LNCAP (cell line): ENCODE data around the gene TTLL6.

ENCODE experiments used
- TF ChIP-seq, protein P1 (sequence below): fragments of 450-650 bp; IDR thresholded peaks from 2 replicates; pipeline ENCODE4 v1.5.1; 2017; ENCODE audit warnings: mild to moderate bottlenecking

TTLL6 gene

DNA sequence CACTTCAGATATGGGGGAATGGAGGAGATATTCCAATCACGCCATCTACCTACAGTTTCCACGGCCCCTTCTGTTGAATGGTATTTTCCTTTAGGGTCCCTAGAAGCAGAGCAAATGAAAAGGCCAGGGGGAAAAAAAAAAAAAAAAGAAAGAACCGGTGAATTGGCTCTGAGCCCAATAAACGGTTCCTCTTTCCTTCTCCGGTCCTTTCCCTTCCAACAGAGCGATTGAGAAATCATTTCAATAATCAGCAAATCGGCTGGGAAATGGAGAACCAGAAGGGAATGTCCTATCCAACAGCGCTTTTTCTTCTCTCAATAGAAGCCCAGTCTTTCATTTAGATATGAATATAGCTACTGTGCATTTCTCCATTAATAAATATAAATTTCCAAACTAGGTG lies 61.7 kb downstream of the TTLL6 start:
- TF ChIP-seq, protein P1, sequence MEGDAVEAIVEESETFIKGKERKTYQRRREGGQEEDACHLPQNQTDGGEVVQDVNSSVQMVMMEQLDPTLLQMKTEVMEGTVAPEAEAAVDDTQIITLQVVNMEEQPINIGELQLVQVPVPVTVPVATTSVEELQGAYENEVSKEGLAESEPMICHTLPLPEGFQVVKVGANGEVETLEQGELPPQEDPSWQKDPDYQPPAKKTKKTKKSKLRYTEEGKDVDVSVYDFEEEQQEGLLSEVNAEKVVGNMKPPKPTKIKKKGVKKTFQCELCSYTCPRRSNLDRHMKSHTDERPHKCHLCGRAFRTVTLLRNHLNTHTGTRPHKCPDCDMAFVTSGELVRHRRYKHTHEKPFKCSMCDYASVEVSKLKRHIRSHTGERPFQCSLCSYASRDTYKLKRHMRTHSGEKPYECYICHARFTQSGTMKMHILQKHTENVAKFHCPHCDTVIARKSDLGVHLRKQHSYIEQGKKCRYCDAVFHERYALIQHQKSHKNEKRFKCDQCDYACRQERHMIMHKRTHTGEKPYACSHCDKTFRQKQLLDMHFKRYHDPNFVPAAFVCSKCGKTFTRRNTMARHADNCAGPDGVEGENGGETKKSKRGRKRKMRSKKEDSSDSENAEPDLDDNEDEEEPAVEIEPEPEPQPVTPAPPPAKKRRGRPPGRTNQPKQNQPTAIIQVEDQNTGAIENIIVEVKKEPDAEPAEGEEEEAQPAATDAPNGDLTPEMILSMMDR = no peak

DNA sequence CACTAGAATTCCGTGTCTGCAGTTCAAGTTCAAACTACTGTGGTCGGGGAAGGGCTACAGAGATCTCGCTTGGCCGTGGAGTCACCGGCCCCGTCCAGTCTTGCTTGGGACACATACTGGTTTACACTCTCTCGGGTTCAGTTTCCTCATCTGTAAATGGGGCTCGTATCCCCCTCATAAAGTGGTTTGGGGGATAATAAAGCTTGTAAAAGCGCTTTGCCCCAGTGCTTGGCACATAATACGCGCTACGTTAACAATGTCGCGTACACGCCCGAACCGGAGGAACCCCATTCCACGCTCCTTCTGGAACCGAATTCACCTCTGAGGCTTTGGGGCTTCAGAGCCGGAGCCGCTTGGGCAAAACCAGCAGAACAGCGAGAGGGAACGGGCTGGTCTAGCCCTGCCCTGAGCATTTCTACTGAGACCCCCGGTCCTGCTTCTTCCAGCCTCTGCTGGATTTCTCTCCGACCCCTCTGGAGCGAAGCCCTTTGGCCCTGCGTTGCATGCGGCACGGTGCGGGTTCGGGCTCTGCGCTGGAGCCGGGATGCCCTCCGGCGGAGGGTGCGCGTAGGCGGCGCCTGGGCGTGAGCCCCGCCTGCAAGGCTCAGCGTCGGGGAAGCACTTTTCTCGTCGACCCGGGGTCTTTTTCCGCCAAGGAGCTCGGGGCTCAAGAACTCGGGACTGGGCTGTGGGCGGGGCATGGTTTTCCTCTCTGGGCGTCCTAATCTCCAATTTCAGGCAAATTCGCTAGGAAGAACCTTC lies 62.3 kb downstream of the TTLL6 start:
- TF ChIP-seq, protein P1 = no peak

DNA sequence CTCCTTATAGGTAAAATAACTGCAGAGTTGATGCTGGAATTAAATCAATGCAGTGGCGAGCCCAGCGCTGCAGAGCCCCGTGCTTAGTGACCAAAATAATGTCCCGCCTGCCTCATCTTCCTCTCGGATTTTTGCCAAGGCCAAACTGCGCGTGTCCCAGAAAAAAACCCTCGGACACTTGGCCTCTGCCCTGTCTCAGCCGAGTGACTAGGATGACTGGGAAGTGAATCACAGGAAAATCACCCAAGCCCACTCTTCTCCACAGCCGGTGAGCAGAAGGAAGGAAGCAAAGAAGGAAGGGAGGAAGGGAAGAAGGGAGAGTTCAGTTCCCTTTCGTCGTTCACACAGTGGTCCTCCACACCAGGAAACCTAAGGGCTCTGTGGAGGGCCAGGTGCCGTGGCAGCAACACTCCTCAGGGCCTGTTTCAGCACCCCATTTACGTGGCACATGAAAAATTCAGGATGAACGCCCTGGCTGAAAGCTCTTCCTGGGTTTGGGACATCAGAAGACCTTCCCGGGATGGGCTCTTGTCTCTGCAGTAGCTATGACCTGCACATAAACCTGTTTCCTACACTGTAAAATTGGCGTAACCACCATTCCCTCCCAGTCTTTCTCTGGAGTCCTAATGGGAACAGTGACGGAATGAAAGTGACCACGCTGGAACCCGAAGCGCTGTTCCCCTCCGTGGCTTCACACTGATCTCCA lies 63.1 kb downstream of the TTLL6 start:
- TF ChIP-seq, protein P1 = no peak

DNA sequence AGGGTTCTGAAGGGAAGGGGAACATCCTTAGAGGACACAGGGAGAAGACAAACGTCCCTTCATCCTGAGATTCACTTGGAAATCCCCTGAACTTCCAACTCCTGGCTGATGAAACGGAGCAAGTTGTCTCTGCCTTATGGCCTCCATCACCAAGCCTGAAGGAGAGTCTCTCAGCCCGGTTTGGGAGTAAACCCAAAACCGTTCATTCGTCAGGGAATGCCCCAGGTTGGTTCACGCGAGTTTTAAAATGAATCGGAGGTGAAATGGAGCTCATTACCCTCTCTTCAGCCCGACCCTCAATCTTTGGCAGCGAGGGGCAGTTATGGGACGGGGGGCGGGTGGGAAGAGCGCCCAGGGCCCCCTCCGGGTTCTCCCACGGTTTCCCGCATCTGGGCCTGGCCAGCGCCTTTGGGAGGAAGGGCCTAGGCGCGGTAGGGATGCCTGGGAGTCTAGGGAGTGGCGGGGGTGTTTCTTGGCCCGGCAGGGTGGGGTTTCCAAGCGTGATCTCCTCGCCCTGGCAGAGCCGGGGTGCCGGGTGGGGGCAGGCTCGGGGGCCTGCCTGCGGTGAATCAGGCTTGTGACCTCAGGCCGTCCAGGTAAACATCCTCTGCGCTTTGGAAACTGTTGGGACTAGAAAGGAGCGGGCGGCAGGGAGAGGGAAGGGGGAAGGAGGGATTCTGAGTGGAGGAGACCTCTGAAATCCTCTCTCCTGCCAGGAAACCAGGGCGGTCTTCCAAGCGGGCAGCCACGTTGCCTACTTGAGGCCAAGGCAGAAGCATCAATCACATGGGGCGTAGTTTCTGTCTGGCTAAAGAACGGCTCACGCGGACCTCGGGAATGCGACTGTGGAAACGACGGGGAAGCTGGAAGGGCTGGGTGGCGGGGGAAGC lies 64.4 kb downstream of the TTLL6 start:
- TF ChIP-seq, protein P1 = no peak

DNA sequence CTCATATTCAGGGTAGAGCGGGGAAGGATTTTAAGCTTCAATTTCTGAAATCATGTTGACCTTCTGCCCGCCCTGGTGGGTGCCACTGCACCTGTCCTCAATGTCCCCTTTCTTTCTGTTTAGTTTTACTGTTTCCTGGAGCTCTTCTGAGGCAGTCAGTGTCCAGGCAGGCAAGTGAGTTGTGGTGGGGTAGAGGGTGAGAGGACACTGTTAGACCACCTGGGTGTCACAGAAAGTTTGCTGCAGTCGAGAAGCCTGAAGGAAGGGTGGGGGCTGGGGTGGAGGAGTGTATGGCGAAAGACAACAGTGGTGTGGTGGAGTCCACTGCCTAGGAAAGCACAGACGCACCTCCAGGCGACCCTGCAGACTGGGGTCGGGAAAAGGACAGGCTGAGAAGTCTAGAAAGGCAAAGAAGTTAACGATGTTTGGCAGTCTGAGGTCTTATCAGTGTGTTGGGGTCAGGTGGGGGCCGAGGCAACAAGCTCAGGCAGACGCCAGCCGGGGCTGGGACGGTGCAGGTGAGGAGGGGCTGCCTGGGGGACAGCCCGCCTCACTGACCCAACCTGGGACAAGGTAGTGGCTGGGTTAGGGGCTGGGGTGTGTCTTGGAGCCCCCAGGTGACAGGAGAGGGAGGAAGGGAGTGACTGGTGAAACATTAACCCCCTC lies 65.2 kb downstream of the TTLL6 start:
- TF ChIP-seq, protein P1 = no peak

DNA sequence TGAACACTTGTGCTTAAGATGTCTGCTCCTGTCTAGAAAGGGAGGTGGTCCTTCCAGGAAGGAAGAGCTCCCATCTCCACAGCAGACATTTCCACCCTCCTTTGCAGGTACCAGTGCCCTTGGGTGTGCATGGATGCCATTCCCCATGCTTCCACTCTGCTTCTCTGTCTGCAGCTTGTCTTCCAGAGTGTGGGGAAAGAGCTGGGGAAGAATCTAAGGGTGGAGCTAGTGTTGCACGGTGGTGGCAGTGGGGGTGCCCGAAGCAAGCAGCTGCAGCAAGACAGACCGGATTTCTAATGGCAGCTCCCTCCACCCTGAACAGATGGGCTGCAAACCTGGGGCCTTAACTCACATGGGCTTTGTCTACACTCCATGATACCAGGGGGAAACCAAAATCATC lies 65.9 kb downstream of the TTLL6 start:
- TF ChIP-seq, protein P1 = no peak
